Measurements from ENCODE around the gene ITIH2.
"Not testable (repeated sequence)": the region's sequence is repeated elsewhere in the genome, so short reads cannot be mapped to it uniquely, and the experiment has no call there.

Gene ITIH2

GRCh38 chr10:7750222-7750621 lies 47.1 kb downstream of the ITIH2 start:
- DNase-seq = no peak

- no peak for DNase-seq
Measured at GRCh38 chr10:7752251-7752650, 49.1 kb downstream of the ITIH2 start.

GRCh38 chr10:7755103-7755502 lies 52.0 kb downstream of the ITIH2 start:
- DNase-seq = no peak

GRCh38 chr10:7756360-7756992 lies 53.4 kb downstream of the ITIH2 start:
- DNase-seq = peak; percentile 8

GRCh38 chr10:7763929-7764328 lies 60.8 kb downstream of the ITIH2 start:
- DNase-seq = no peak

GRCh38 chr10:7766241-7766640 lies 63.1 kb downstream of the ITIH2 start:
- no peak for DNase-seq

- no peak for DNase-seq
Measured at GRCh38 chr10:7767209-7767608, 64.1 kb downstream of the ITIH2 start.

- DNase-seq = no peak
Measured at GRCh38 chr10:7768417-7768816, 65.3 kb downstream of the ITIH2 start.

- no peak for DNase-seq
Measured at GRCh38 chr10:7773845-7774801, 71.0 kb downstream of the ITIH2 start.

GRCh38 chr10:7776777-7777176 lies 73.7 kb downstream of the ITIH2 start:
- DNase-seq = no peak

- not testable (repeated sequence) for DNase-seq
Measured at GRCh38 chr10:7782194-7782593, 79.1 kb downstream of the ITIH2 start.

- no peak for DNase-seq
Measured at GRCh38 chr10:7786430-7786829, 83.3 kb downstream of the ITIH2 start.

- DNase-seq = no peak
Measured at GRCh38 chr10:7787150-7787856, 84.2 kb downstream of the ITIH2 start.

GRCh38 chr10:7787857-7788638 lies 84.9 kb downstream of the ITIH2 start, which contains the start of the genes ATP5F1C and KIN:
ATP5F1C (plus strand) TSS chr10:7788177; CDS start chr10:7788208, 31 bp downstream.
KIN (minus strand) TSS chr10:7787993; CDS start chr10:7787933, 60 bp downstream.
- peak; percentile 96 for DNase-seq

GRCh38 chr10:7788639-7789286 lies 85.6 kb downstream of the ITIH2 start:
- no peak for DNase-seq

- peak; percentile 20 for DNase-seq
Measured at GRCh38 chr10:7789390-7789789, 86.3 kb downstream of the ITIH2 start.

GRCh38 chr10:7792541-7792940 lies 89.4 kb downstream of the ITIH2 start:
- no peak for DNase-seq

- no peak for DNase-seq
Measured at GRCh38 chr10:7794251-7795026, 91.3 kb downstream of the ITIH2 start.

GRCh38 chr10:7795605-7796004 lies 92.5 kb downstream of the ITIH2 start:
- no peak for DNase-seq

- peak; percentile 89 for DNase-seq
Measured at GRCh38 chr10:7797582-7797981, 94.5 kb downstream of the ITIH2 start.

All from fibroblast of skin of abdomen (primary cell).